Nephron progenitor cell (in vitro differentiated cells): Measurements from ENCODE around the gene GOLGA6C.
"Not testable (repeated sequence)": the region's sequence is repeated elsewhere in the genome, so short reads cannot be mapped to it uniquely, and the experiment has no call there.

Source experiments
- DNase-seq: peaks from one replicate; pipeline ENCODE4 v3.0.0; 2021
- H3K27ac Mint-ChIP-seq: 2 replicates; pipeline ENCODE4 v1.8.0; 2021; ENCODE audit warnings: mild to moderate bottlenecking, moderate library complexity, mixed read lengths
- H3K27me3 Mint-ChIP-seq: 2 replicates; pipeline ENCODE4 v1.8.0; 2021; ENCODE audit warnings: mild to moderate bottlenecking, low read depth, mixed read lengths; ENCODE audit not compliant: poor library complexity
- H3K36me3 Mint-ChIP-seq: 2 replicates; pipeline ENCODE4 v1.8.0; 2021; ENCODE audit warnings: low read depth, mixed read lengths
- H3K4me1 Mint-ChIP-seq: 2 replicates; pipeline ENCODE4 v1.8.0; 2021; ENCODE audit warnings: mixed read lengths
- H3K4me3 Mint-ChIP-seq: 2 replicates; pipeline ENCODE4 v1.8.0; 2021; ENCODE audit warnings: mild to moderate bottlenecking, moderate library complexity, mixed read lengths
- H3K9me3 Mint-ChIP-seq: 2 replicates; pipeline ENCODE4 v1.8.0; 2021; ENCODE audit warnings: mild to moderate bottlenecking, moderate library complexity, mixed read lengths
- CTCF ChIP-seq: fragments of 200-600 bp; sonication (generic); IDR thresholded peaks from 2 replicates; pipeline ENCODE4 v1.5.0; 2021; ENCODE audit warnings: antibody characterized with exemption

Gene GOLGA6C

GRCh38 chr15:75217012-75217411 lies 41.1 kb upstream of the GOLGA6C start:
- TF ChIP-seq CTCF = no peak
- H3K27ac Mint-ChIP-seq = no peak overlapping the region
- no peaks in the 10 kb centered on the region for H3K9me3 Mint-ChIP-seq
- DNase-seq = no peak
- H3K36me3 Mint-ChIP-seq = no peaks in the 10 kb centered on the region
- no peaks in the 10 kb centered on the region for H3K27me3 Mint-ChIP-seq
- no peak overlapping the region for H3K4me3 Mint-ChIP-seq
- peaks cover 26% of the 10 kb centered on the region for H3K4me1 Mint-ChIP-seq

GRCh38 chr15:75217574-75217973 lies 40.6 kb upstream of the GOLGA6C start:
- H3K27ac Mint-ChIP-seq, H3K4me3 Mint-ChIP-seq, H3K9me3 Mint-ChIP-seq, H3K36me3 Mint-ChIP-seq, DNase-seq, H3K27me3 Mint-ChIP-seq: not testable (repeated sequence)
- H3K4me1 Mint-ChIP-seq = peaks cover 26% of the 10 kb centered on the region

- not testable (repeated sequence) for H3K4me3 Mint-ChIP-seq, H3K9me3 Mint-ChIP-seq, DNase-seq, H3K27me3 Mint-ChIP-seq, H3K27ac Mint-ChIP-seq, H3K36me3 Mint-ChIP-seq
- peaks cover 26% of the 10 kb centered on the region for H3K4me1 Mint-ChIP-seq
Measured at GRCh38 chr15:75219507-75219929, 38.6 kb upstream of the GOLGA6C start.

- Mint-ChIP-seq H3K4me1 (peaks cover 26% of the 10 kb centered on the region), H3K27me3 (peaks cover 4% of the 10 kb centered on the region), H3K27ac (no peak overlapping the region), H3K4me3 (no peak overlapping the region), H3K36me3 (no peaks in the 10 kb centered on the region), H3K9me3 (no peaks in the 10 kb centered on the region)
- no peak for DNase-seq
- no peak for TF ChIP-seq CTCF
Measured at GRCh38 chr15:75223688-75224087, 34.4 kb upstream of the GOLGA6C start.

GRCh38 chr15:75224281-75224680 lies 33.9 kb upstream of the GOLGA6C start:
- no peak overlapping the region for H3K4me3 Mint-ChIP-seq
- H3K4me1 Mint-ChIP-seq = peaks cover 20% of the 10 kb centered on the region
- peaks cover 4% of the 10 kb centered on the region for H3K27me3 Mint-ChIP-seq
- H3K36me3 Mint-ChIP-seq = no peaks in the 10 kb centered on the region
- DNase-seq = no peak
- no peaks in the 10 kb centered on the region for H3K9me3 Mint-ChIP-seq
- H3K27ac Mint-ChIP-seq = no peak overlapping the region
- TF ChIP-seq CTCF = no peak

GRCh38 chr15:75225102-75225836 lies 32.9 kb upstream of the GOLGA6C start:
- H3K27ac Mint-ChIP-seq, H3K36me3 Mint-ChIP-seq, H3K4me3 Mint-ChIP-seq, DNase-seq, H3K9me3 Mint-ChIP-seq, H3K27me3 Mint-ChIP-seq: not testable (repeated sequence)
- peaks cover 13% of the 10 kb centered on the region for H3K4me1 Mint-ChIP-seq

GRCh38 chr15:75225951-75226732 lies 32.0 kb upstream of the GOLGA6C start:
- no peak for TF ChIP-seq CTCF
- Mint-ChIP-seq H3K27ac (no peak overlapping the region), H3K9me3 (no peaks in the 10 kb centered on the region), H3K27me3 (peaks cover 4% of the 10 kb centered on the region), H3K4me3 (no peak overlapping the region), H3K36me3 (no peaks in the 10 kb centered on the region), H3K4me1 (peaks cover 17% of the 10 kb centered on the region)
- no peak for DNase-seq

GRCh38 chr15:75227112-75227511 lies 31.0 kb upstream of the GOLGA6C start:
- not testable (repeated sequence) for H3K27me3 Mint-ChIP-seq, H3K36me3 Mint-ChIP-seq, H3K9me3 Mint-ChIP-seq, DNase-seq, H3K4me3 Mint-ChIP-seq
- peak overlapping the region; percentile 33 for H3K27ac Mint-ChIP-seq
- H3K4me1 Mint-ChIP-seq = peaks cover 17% of the 10 kb centered on the region
